Measurements from ENCODE around the gene C3orf18. TPM values are rescaled to one million over a fixed set of nuclear protein-coding genes. Genes with fewer than 3 reads are reported as not detected.

The C3orf18 gene
- total and polyA plus RNA-seq, 8 donors = 4.9 to 75.0 (median 8.2) TPM; not detected in 1

DNA sequence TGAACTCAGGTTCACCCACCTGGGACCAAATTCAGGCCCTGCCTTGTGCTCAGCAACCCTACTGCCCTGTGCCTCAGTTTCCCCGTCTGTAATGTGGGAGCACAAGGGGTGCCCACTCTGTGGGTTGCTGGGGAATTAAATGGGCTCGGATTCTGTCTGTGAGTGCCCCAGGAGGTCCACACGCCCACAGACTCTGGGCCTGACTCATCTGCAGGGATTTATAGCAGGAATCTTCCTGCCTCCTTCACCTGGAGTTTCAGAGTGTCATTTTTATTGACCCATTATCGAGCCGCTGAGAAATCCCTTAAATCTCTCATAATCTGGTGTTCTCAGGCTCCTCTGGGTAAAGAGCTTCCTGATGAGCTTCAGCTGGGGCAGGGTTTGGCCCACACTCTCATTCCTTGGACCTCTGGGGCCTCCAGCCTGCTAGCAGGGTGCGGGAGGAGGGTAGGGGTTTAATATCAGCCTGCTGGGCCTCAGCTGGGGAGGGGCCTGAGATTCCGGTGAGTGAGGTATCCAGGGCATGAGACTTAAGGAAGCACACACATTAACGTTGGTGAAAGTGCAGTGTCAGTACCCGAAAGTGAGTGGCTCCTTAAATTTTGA lies 16.4 kb downstream of the C3orf18 start:
- Histone ChIP-seq H3K27ac (no peak overlapping the region), H3K4me3 (no peak overlapping the region), H3K36me3 (no peaks in the 10 kb centered on the region), H3K4me1 (no peaks in the 10 kb centered on the region), H3K9me3 (no peaks in the 10 kb centered on the region), H3K27me3 (peaks cover 0 to 10% (median 0%) of the 10 kb centered on the region in 3 donors)
- intact Hi-C loops (cut with DNase I; ENCODE audit: low total_unique reads) = no loop called here
- DNase-seq = peak in 1 of 2 donors; percentile 55
- 52 to 64% (median 60%) methylated on average over 9 of the region's 9 CpGs for WGBS, 5 donors
- TF ChIP-seq EP300 (IDR thresholded peaks at IDR 0.05) (no peak), POLR2A (IDR thresholded peaks at IDR 0.05) (no peak), POLR2AphosphoS5 (IDR thresholded peaks at IDR 0.05) (no peak)
- TF ChIP-seq, protein P1, sequence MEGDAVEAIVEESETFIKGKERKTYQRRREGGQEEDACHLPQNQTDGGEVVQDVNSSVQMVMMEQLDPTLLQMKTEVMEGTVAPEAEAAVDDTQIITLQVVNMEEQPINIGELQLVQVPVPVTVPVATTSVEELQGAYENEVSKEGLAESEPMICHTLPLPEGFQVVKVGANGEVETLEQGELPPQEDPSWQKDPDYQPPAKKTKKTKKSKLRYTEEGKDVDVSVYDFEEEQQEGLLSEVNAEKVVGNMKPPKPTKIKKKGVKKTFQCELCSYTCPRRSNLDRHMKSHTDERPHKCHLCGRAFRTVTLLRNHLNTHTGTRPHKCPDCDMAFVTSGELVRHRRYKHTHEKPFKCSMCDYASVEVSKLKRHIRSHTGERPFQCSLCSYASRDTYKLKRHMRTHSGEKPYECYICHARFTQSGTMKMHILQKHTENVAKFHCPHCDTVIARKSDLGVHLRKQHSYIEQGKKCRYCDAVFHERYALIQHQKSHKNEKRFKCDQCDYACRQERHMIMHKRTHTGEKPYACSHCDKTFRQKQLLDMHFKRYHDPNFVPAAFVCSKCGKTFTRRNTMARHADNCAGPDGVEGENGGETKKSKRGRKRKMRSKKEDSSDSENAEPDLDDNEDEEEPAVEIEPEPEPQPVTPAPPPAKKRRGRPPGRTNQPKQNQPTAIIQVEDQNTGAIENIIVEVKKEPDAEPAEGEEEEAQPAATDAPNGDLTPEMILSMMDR (IDR thresholded peaks at IDR 0.05) = no peak

- Histone ChIP-seq H3K4me3 (no peak overlapping the region), H3K27me3 (peaks cover 0 to 5% (median 0%) of the 10 kb centered on the region in 3 donors), H3K36me3 (no peaks in the 10 kb centered on the region), H3K9me3 (no peaks in the 10 kb centered on the region), H3K4me1 (no peaks in the 10 kb centered on the region), H3K27ac (no peak overlapping the region)
- TF ChIP-seq POLR2AphosphoS5 (IDR thresholded peaks at IDR 0.05) (no peak), EP300 (IDR thresholded peaks at IDR 0.05) (no peak), POLR2A (IDR thresholded peaks at IDR 0.05) (no peak)
- TF ChIP-seq, protein P1 (IDR thresholded peaks at IDR 0.05) = peak in 5 of 7 experiments; percentile 27 to 88 (median 68)
- DNase-seq = peak; percentile 72 to 84
- WGBS, 5 donors = 43 to 50% (median 46%) methylated on average over 10 to 13 of the region's 13 CpGs
- intact Hi-C loops (cut with DNase I; ENCODE audit: low total_unique reads) = no loop called here
Observed at GRCh38 chr3:50550079-50550736, 17.3 kb downstream of the C3orf18 start.

- Histone ChIP-seq H3K4me3 (no peak overlapping the region), H3K27me3 (peaks cover 0 to 3% (median 0%) of the 10 kb centered on the region in 3 donors), H3K4me1 (no peaks in the 10 kb centered on the region), H3K36me3 (no peaks in the 10 kb centered on the region), H3K27ac (no peak overlapping the region), H3K9me3 (no peaks in the 10 kb centered on the region)
- DNase-seq = no peak
- WGBS, 5 donors = 86 to 100% (median 93%) methylated on average over 3 of the region's 3 CpGs
- intact Hi-C loops (cut with DNase I; ENCODE audit: low total_unique reads) = no loop called here
- TF ChIP-seq POLR2A (IDR thresholded peaks at IDR 0.05) (no peak), EP300 (IDR thresholded peaks at IDR 0.05) (no peak), POLR2AphosphoS5 (IDR thresholded peaks at IDR 0.05) (no peak)
- TF ChIP-seq, protein P1 (IDR thresholded peaks at IDR 0.05) = no peak
Observed at GRCh38 chr3:50549226-50549625, 18.3 kb downstream of the C3orf18 start.

DNA sequence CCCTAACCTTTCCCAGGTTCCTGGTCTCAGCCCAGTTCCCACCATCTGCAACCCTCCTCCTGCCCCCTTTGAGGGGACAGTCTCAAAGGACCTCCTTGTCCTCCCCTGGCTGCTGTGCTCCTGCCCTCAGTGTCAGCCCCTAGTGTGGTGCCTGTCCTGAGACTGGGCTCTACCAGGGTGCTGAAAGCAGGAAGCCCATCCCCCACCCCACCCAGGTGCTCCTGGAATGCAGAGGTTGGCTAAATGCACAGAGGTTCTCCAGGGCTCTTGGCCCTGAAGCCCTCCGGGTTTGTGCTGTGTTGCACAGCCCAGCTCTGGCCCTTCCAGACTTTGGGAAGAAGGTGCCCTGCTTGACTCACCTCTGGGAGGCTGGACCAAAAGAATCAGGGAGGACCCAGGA lies 21.8 kb downstream of the C3orf18 start:
- H3K27ac ChIP-seq = no peak overlapping the region
- H3K36me3 ChIP-seq = no peaks in the 10 kb centered on the region
- intact Hi-C loops (cut with DNase I; ENCODE audit: low total_unique reads) = no loop called here
- no peak overlapping the region for H3K4me3 ChIP-seq
- H3K4me1 ChIP-seq = no peaks in the 10 kb centered on the region
- no peaks in the 10 kb centered on the region for H3K27me3 ChIP-seq
- H3K9me3 ChIP-seq = no peaks in the 10 kb centered on the region
- WGBS, 5 donors = 41 to 82% (median 58%) methylated on average over 1 of the region's 1 CpG; no CpG with 5 or more reads in 1 of the 5 donors
- DNase-seq = no peak
- TF ChIP-seq EP300 (IDR thresholded peaks at IDR 0.05) = no peak
- no peak for TF ChIP-seq POLR2A (IDR thresholded peaks at IDR 0.05)
- no peak for TF ChIP-seq POLR2AphosphoS5 (IDR thresholded peaks at IDR 0.05)
- TF ChIP-seq, protein P1 (IDR thresholded peaks at IDR 0.05) = no peak
